MM.1S (cell line): ENCODE measurements around the gene KIAA1549.

Source experiments
- EZH2phosphoT487 ChIP-seq: fragments of 300-600 bp; sonication (generic); IDR thresholded peaks from 2 replicates; pipeline ENCODE4 v1.6.1; 2018; ENCODE audit warnings: antibody characterized with exemption, low read length
- TF ChIP-seq, protein P1 (sequence below): fragments of 300-600 bp; sonication (generic); IDR thresholded peaks from 2 replicates; pipeline ENCODE4 v1.5.1; 2016; ENCODE audit warnings: antibody characterized with exemption, low read length, mixed read lengths

- TF ChIP-seq, protein P1, sequence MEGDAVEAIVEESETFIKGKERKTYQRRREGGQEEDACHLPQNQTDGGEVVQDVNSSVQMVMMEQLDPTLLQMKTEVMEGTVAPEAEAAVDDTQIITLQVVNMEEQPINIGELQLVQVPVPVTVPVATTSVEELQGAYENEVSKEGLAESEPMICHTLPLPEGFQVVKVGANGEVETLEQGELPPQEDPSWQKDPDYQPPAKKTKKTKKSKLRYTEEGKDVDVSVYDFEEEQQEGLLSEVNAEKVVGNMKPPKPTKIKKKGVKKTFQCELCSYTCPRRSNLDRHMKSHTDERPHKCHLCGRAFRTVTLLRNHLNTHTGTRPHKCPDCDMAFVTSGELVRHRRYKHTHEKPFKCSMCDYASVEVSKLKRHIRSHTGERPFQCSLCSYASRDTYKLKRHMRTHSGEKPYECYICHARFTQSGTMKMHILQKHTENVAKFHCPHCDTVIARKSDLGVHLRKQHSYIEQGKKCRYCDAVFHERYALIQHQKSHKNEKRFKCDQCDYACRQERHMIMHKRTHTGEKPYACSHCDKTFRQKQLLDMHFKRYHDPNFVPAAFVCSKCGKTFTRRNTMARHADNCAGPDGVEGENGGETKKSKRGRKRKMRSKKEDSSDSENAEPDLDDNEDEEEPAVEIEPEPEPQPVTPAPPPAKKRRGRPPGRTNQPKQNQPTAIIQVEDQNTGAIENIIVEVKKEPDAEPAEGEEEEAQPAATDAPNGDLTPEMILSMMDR = no peak
- TF ChIP-seq EZH2phosphoT487 = no peak
These were observed 63.0 kb downstream of the KIAA1549 start for GRCh38 chr7:138918176-138918575.
